Breast epithelium (tissue), 4 donors: ENCODE results near the gene IFTAP. TPM values are rescaled to one million over a fixed set of nuclear protein-coding genes. Genes with fewer than 3 reads are reported as not detected.
A peak's percentile ranks its signal among the peaks of the same experiment; 100 is the strongest.

ENCODE experiments used
- DNase-seq, 2 donors: peaks; one replicate each; pipeline ENCODE4 v3.0.0-alpha.2; 2019; ENCODE audit warnings: low spot score in 2 of 2
- H3K27ac ChIP-seq, 2 donors: fragments of 200-600 bp; sonication (generic) in 1 of 2; one replicate each; pipeline ENCODE4 v1.5.1; 2016 to 2019; ENCODE audit warnings: mild to moderate bottlenecking in 1 of 2
- H3K27me3 ChIP-seq, 2 donors: fragments of 200-600 bp; sonication (generic) in 1 of 2; one replicate each; pipeline versions ENCODE4 v1.5.1 to v1.6.0; 2017 to 2019; ENCODE audit warnings: control low read depth in 1 of 2, mild to moderate bottlenecking in 1 of 2
- H3K36me3 ChIP-seq: fragments of 200-600 bp; one replicate; pipeline ENCODE4 v1.5.1; 2019
- H3K4me1 ChIP-seq, 2 donors: fragments of 200-600 bp; sonication (generic); one replicate each; pipeline ENCODE4 v1.5.1; 2016 to 2019; ENCODE audit warnings: control low read depth in 1 of 2
- H3K4me3 ChIP-seq, 3 donors: fragments of 200-600 bp; sonication (generic); 1 replicate in 2 of 3; 2 replicates in 1 of 3; pipeline ENCODE4 v1.5.1; 2016 to 2019; ENCODE audit warnings: mild to moderate bottlenecking in 3 of 3, moderate library complexity in 2 of 3
- H3K9me3 ChIP-seq, 2 donors: fragments of 200-600 bp; sonication (generic) in 1 of 2; one replicate each; pipeline ENCODE4 v1.5.1; 2016 to 2019; ENCODE audit warnings: control low read depth in 1 of 2
- POLR2A ChIP-seq: fragments of 450-650 bp; IDR thresholded peaks from one replicate; pipeline ENCODE4 v1.6.1; 2016; ENCODE audit warnings: antibody characterized with exemption, mild to moderate bottlenecking, moderate library complexity
- POLR2AphosphoS5 ChIP-seq, 3 donors: sonication (generic); formaldehyde crosslinking; IDR thresholded peaks; one replicate each; pipeline ENCODE4 v1.6.1; 2017; ENCODE audit warnings: antibody characterized with exemption in 3 of 3
- intact Hi-C: fragments of 100-400 bp; cut with DNase I; formaldehyde crosslinking; loops from one replicate; pipeline ENCODE4 v1.15.1; 2023; ENCODE audit warnings: low total_unique reads
- total RNA-seq, 3 donors: library from RNA; depleted of rRNA; stranded (reverse); fragments of >200 nt; gene quantifications; one replicate each; pipeline ENCODE4 v1.1.0, GENCODE V29; 2016
- TF ChIP-seq, protein P1 (sequence below), 3 donors: fragments of 450-650 bp; IDR thresholded peaks; one replicate each; pipeline ENCODE4 v1.5.1; 2016 to 2017; ENCODE audit warnings: antibody characterized with exemption in 3 of 3, mild to moderate bottlenecking in 3 of 3, moderate library complexity in 3 of 3

The IFTAP gene
- total RNA-seq, 3 donors from 2014 or later: 14.7 to 26.6 (median 25.3) TPM

- H3K27ac ChIP-seq: no peak overlapping the region
Measured at GRCh38 chr11:36564376-36565030, 29.8 kb upstream of the IFTAP start.

GRCh38 chr11:36565031-36565610 lies 29.2 kb upstream of the IFTAP start:
- Histone ChIP-seq H3K27me3 (no peaks in the 10 kb centered on the region), H3K9me3 (no peaks in the 10 kb centered on the region), H3K27ac (no peak overlapping the region), H3K36me3 (no peaks in the 10 kb centered on the region), H3K4me3 (peak overlapping the region in 1 of 3 donors; percentile 57), H3K4me1 (no peaks in the 10 kb centered on the region)
- no peak for DNase-seq
- intact Hi-C loops: no loop called here
- TF ChIP-seq POLR2AphosphoS5 (IDR thresholded peaks at IDR 0.05) (no peak), POLR2A (no peak)
- TF ChIP-seq, protein P1, sequence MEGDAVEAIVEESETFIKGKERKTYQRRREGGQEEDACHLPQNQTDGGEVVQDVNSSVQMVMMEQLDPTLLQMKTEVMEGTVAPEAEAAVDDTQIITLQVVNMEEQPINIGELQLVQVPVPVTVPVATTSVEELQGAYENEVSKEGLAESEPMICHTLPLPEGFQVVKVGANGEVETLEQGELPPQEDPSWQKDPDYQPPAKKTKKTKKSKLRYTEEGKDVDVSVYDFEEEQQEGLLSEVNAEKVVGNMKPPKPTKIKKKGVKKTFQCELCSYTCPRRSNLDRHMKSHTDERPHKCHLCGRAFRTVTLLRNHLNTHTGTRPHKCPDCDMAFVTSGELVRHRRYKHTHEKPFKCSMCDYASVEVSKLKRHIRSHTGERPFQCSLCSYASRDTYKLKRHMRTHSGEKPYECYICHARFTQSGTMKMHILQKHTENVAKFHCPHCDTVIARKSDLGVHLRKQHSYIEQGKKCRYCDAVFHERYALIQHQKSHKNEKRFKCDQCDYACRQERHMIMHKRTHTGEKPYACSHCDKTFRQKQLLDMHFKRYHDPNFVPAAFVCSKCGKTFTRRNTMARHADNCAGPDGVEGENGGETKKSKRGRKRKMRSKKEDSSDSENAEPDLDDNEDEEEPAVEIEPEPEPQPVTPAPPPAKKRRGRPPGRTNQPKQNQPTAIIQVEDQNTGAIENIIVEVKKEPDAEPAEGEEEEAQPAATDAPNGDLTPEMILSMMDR (IDR thresholded peaks at IDR 0.05): no peak

More at GRCh38 chr11:36564376-36565030, 29.8 kb upstream of the IFTAP start:
- TF ChIP-seq, protein P1 (IDR thresholded peaks at IDR 0.05): peak in 2 of 3 donors; percentile 40 to 62
- no peak for TF ChIP-seq POLR2A
- intact Hi-C loops: no loop called here
- no peaks in the 10 kb centered on the region for H3K36me3 ChIP-seq
- H3K9me3 ChIP-seq: no peaks in the 10 kb centered on the region
- peak overlapping the region; percentile 8 to 57 (median 34) for H3K4me3 ChIP-seq
- no peak for DNase-seq
- H3K4me1 ChIP-seq: no peaks in the 10 kb centered on the region
- H3K27me3 ChIP-seq: no peaks in the 10 kb centered on the region

DNA sequence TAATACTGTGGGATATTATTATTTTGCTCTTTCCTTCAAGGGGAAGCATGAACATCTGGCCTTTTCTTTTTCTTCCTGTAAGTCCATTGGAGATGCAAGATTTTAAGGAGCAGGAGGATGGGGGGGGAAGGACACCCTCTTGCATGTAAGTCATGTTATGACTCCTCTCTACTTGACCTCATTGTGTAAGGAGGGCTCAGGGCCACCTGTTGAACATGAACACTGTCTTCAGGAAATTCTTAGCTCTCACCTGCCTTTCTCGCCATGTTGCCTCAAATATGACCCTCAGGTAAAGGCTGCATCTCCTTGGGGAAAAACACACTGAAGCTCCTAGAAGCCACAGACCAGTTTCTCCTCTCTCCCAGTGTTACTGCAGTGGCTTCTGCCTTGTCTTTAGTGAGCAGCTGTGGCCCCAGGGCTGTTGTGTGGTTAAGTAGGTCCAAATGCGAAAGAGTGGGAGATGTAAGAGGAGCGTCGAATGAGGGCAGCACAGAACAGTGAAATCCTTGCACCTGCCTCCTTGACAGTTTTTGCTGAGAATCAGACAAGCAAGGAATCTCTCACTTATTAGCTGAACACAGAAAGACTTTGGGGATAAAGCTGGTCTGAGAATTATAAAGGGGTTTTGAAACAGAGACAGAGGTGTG lies 27.8 kb upstream of the IFTAP start:
- intact Hi-C loops: no loop called here
- no peak for DNase-seq
- Histone ChIP-seq H3K27ac (no peak overlapping the region), H3K27me3 (no peaks in the 10 kb centered on the region), H3K9me3 (no peaks in the 10 kb centered on the region), H3K4me1 (no peaks in the 10 kb centered on the region), H3K4me3 (no peak overlapping the region), H3K36me3 (no peaks in the 10 kb centered on the region)
- TF ChIP-seq POLR2AphosphoS5 (IDR thresholded peaks at IDR 0.05): no peak
- TF ChIP-seq, protein P1 (IDR thresholded peaks at IDR 0.05): no peak
- no peak for TF ChIP-seq POLR2A

DNA sequence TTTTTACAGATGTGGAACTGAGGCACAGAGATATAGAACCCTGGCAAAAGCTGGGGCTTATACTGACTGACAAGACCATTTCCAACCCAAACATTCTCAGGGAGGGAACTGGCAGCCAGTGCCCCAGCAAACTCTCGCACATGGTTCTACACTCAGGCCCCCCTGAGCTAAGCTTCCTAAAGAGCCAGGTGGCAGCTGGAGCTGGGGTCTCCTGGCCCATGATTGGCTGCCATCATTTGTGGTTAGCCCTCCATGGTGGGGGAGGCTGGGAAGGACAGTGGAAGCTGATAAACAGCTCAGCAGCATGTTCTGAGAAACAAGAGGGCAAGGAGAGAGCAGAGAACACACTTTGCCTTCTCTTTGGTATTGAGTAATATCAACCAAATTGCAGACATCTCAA lies 26.6 kb upstream of the IFTAP start, which contains the start of gene RAG1:
TSS of gene RAG1 (plus strand) at position 314 of the 400 bp plus-strand sequence. CDS start 5,298 bp downstream, outside the sequence.
- intact Hi-C loops: no loop called here
- no peak within 1 kb of the TSS for H3K4me3 ChIP-seq
- H3K27me3 ChIP-seq: no peaks in the 10 kb centered on the region
- no peaks in the 10 kb centered on the region for H3K4me1 ChIP-seq
- H3K9me3 ChIP-seq: no peaks in the 10 kb centered on the region
- H3K36me3 ChIP-seq: no peaks in the 10 kb centered on the region
- TF ChIP-seq POLR2AphosphoS5 (IDR thresholded peaks at IDR 0.05) (no peak), POLR2A (no peak)
- TF ChIP-seq, protein P1 (IDR thresholded peaks at IDR 0.05): no peak
- no peak for DNase-seq
- H3K27ac ChIP-seq: no peak within 1 kb of the TSS

- no peaks in the 10 kb centered on the region for H3K36me3 ChIP-seq
- intact Hi-C loops: no loop called here
- DNase-seq: no peak
- no peak overlapping the region for H3K4me3 ChIP-seq
- no peaks in the 10 kb centered on the region for H3K4me1 ChIP-seq
- H3K27me3 ChIP-seq: no peaks in the 10 kb centered on the region
- H3K9me3 ChIP-seq: no peaks in the 10 kb centered on the region
- no peak overlapping the region for H3K27ac ChIP-seq
- TF ChIP-seq POLR2AphosphoS5 (IDR thresholded peaks at IDR 0.05) (no peak), POLR2A (no peak)
- TF ChIP-seq, protein P1 (IDR thresholded peaks at IDR 0.05): no peak
Measured at GRCh38 chr11:36569095-36569494, 25.2 kb upstream of the IFTAP start.
